ENCODE measurements around the gene KPNA3.

- no peak for TF ChIP-seq EZH2 (IDR thresholded peaks at IDR 0.05)
- no peak for TF ChIP-seq POLR2AphosphoS5 (IDR thresholded peaks at IDR 0.05; ENCODE audit: borderline replicate concordance, low read depth, low read length)
Observed at GRCh38 chr13:49831455-49831854, 39.0 kb upstream of the KPNA3 start.
